ENCODE measurements around the gene CLMN.

GRCh38 chr14:95360828-95361227 lies 41.1 kb upstream of the CLMN start:
- TF ChIP-seq EZH2 (IDR thresholded peaks at IDR 0.05) = no peak
- TF ChIP-seq, protein P1, sequence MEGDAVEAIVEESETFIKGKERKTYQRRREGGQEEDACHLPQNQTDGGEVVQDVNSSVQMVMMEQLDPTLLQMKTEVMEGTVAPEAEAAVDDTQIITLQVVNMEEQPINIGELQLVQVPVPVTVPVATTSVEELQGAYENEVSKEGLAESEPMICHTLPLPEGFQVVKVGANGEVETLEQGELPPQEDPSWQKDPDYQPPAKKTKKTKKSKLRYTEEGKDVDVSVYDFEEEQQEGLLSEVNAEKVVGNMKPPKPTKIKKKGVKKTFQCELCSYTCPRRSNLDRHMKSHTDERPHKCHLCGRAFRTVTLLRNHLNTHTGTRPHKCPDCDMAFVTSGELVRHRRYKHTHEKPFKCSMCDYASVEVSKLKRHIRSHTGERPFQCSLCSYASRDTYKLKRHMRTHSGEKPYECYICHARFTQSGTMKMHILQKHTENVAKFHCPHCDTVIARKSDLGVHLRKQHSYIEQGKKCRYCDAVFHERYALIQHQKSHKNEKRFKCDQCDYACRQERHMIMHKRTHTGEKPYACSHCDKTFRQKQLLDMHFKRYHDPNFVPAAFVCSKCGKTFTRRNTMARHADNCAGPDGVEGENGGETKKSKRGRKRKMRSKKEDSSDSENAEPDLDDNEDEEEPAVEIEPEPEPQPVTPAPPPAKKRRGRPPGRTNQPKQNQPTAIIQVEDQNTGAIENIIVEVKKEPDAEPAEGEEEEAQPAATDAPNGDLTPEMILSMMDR (IDR thresholded peaks at IDR 0.05) = no peak
- TF ChIP-seq EZH2phosphoT487 (IDR thresholded peaks at IDR 0.05) = no peak

All from neural progenitor cell (in vitro differentiated cells).